GM12878 (cell line): ENCODE measurements around the gene ITGB2. TPM values are rescaled to one million over a fixed set of nuclear protein-coding genes. Genes with fewer than 3 reads are reported as not detected.

Source experiments
- ATAC-seq: fragments of 200-7000 bp; cut with Tn5 transposase; 3 replicates; pipeline ENCODE4 v1.9.1; 2020; ENCODE audit warnings: mild to moderate bottlenecking, moderate library complexity
- BruUV-seq: library from RNA; stranded (reverse); fragments of 400-500 nt; replicated peaks from 2 replicates; lab custom pipeline; 2021; lab: Mats Ljungman, UMichigan
- CTCF ChIA-PET: fragments of 300-600 bp; sonication (Branson Sonifier 250); formaldehyde crosslinking; extraction: SDS; loops from one replicate; lab custom pipeline; 2021; ENCODE audit warnings: inconsistent platforms; lab: Yijun Ruan, JAX
- POLR2A ChIA-PET: fragments of 350-600 bp; formaldehyde crosslinking; extraction: SDS; loops from one replicate; lab custom pipeline; 2021; ENCODE audit warnings: inconsistent platforms; lab: Charles Lee
- RAD21 ChIA-PET: fragments of 300-600 bp; sonication (Branson Sonifier 250); formaldehyde crosslinking; loops from one replicate; lab custom pipeline; 2023; ENCODE audit warnings: antibody characterized with exemption; ENCODE audit not compliant: unreplicated experiment; lab: Charles Lee
- SMC1A ChIA-PET: fragments of 300-600 bp; sonication (Branson Sonifier 250); formaldehyde crosslinking; loops from one replicate; lab custom pipeline; 2023; ENCODE audit not compliant: unreplicated experiment, uncharacterized antibody; lab: Charles Lee
- DNase-seq: peaks from one replicate; pipeline ENCODE4 v3.0.0-alpha.2; 2011; ENCODE audit warnings: low read depth, low spot score
- FAIRE-seq: peaks from 3 replicates; lab custom pipeline; 2011; peaks lifted over from hg19 to GRCh38; lab: Jason Lieb, UNC
- H2AFZ ChIP-seq: 2 replicates; pipeline ENCODE4 v1.6.0; 2011; ENCODE audit warnings: low read depth, low read length, control low read depth; ENCODE audit not compliant: control insufficient read depth
- H3K27ac ChIP-seq: 2 replicates; pipeline ENCODE4 v1.5.1; 2011; ENCODE audit warnings: control low read depth; ENCODE audit not compliant: control insufficient read depth, insufficient read depth
- H3K27me3 ChIP-seq, 2 experiments: replicated peaks in 1 of 2; 2 replicates each; pipeline versions ENCODE4 v1.6.0 to v1.6.1; 2011; ENCODE audit warnings: low read length in 1 of 2; ENCODE audit not compliant: control insufficient read depth in 2 of 2, insufficient read depth in 2 of 2
- H3K36me3 ChIP-seq, 2 experiments: 2 replicates each; pipeline ENCODE4 v1.5.1; 2011; ENCODE audit warnings: low read length in 1 of 2; ENCODE audit not compliant: control insufficient read depth in 2 of 2, insufficient read depth in 2 of 2
- H3K4me1 ChIP-seq: 2 replicates; pipeline ENCODE4 v1.6.1; 2011; ENCODE audit warnings: mild to moderate bottlenecking, low read length, moderate library complexity, mixed read lengths; ENCODE audit not compliant: control insufficient read depth, insufficient read depth
- H3K4me2 ChIP-seq: 2 replicates; pipeline ENCODE4 v1.6.0; 2011; ENCODE audit warnings: control low read depth; ENCODE audit not compliant: control insufficient read depth, insufficient read depth
- H3K4me3 ChIP-seq: fragments of 200-600 bp; sonication (generic); 2 replicates; pipeline ENCODE4 v1.5.1; 2016
- H3K79me2 ChIP-seq: 2 replicates; pipeline ENCODE4 v1.6.0; 2011; ENCODE audit warnings: low read length; ENCODE audit not compliant: control insufficient read depth, insufficient read depth
- H3K9ac ChIP-seq: 2 replicates; pipeline ENCODE4 v1.8.0; 2011; ENCODE audit warnings: low read length, control low read depth, mixed read lengths; ENCODE audit not compliant: control insufficient read depth, insufficient read depth
- H3K9me3 ChIP-seq: replicated peaks from 3 replicates; pipeline ENCODE4 v1.5.1; 2011; ENCODE audit warnings: mild to moderate bottlenecking, low read length; ENCODE audit not compliant: control insufficient read depth, insufficient read depth
- H4K20me1 ChIP-seq: 2 replicates; pipeline ENCODE4 v1.6.0; 2011; ENCODE audit not compliant: control insufficient read depth, insufficient read depth
- BACH1 ChIP-seq: fragments of 450-650 bp; IDR thresholded peaks from 2 replicates; pipeline ENCODE4 v1.6.1; 2017; ENCODE audit warnings: mild to moderate bottlenecking, borderline replicate concordance
- DPF2 ChIP-seq: fragments of 450-650 bp; IDR thresholded peaks from 2 replicates; pipeline ENCODE4 v1.6.1; 2017; ENCODE audit warnings: mild to moderate bottlenecking
- GATAD2B ChIP-seq: fragments of 450-650 bp; conservative IDR thresholded peaks from 2 replicates; pipeline ENCODE4 v1.6.1; 2017; ENCODE audit warnings: low read depth, mild to moderate bottlenecking, moderate library complexity
- POLR2AphosphoS2 ChIP-seq: IDR thresholded peaks from 2 replicates; pipeline ENCODE4 v1.6.1; 2011; ENCODE audit warnings: low read depth, mild to moderate bottlenecking, low read length, improper control_type of control experiment, moderate library complexity
- SIX5 ChIP-seq: IDR thresholded peaks from 2 replicates; pipeline ENCODE4 v1.6.1; 2011; ENCODE audit warnings: mild to moderate bottlenecking, low read depth, low read length, moderate library complexity; ENCODE audit not compliant: severe bottlenecking
- WGBS: methylation state at CpG from one replicate; pipeline ENCODE4 v1.1.6; 2016; ENCODE audit warnings: low lambda C conversion rate; ENCODE audit not compliant: insufficient replicate concordance, insufficient coverage; ENCODE audit errors: missing lambda C conversion rate; 5-methylcytosine and 5-hydroxymethylcytosine counted together
- in situ Hi-C: fragments of 300-500 bp; cut with MboI; formaldehyde crosslinking; loops from 9 replicates; pipeline ENCODE4 v1.14.3; 2018; ENCODE audit warnings: mixed read lengths
- intact Hi-C: fragments of 100-400 bp; cut with micrococcal nuclease; formaldehyde crosslinking; loops from one replicate; pipeline ENCODE4 v1.14.2; 2022; ENCODE audit not compliant: unreplicated experiment
- polyA plus RNA-seq, 11 experiments: library from polyadenylated mRNA; depleted of rRNA in 4 of 11; unstranded in 6 of 11; stranded (reverse) in 5 of 11; fragments of >200 nt; fragmentation: Nextera tagmentation in 4 of 11; fragmentation: Illumina TruSeq in 1 of 11; extraction: Ambion mirVana in 4 of 11; extraction: Trizol in 1 of 11; gene quantifications; 1 replicate in 1 of 11; 2 replicates in 10 of 11; pipeline versions ENCODE4 v1.2.1 to v1.2.3, GENCODE V29; 2011 to 2016; ENCODE audit warnings: inconsistent platforms in 2 of 11, missing spikeins in 2 of 11, low read depth in 1 of 11
- total RNA-seq, 4 experiments: library from RNA; depleted of rRNA in 3 of 4; stranded (reverse); fragments of >200 nt in 3 of 4; fragmentation: Illumina TruSeq in 1 of 4; extraction: Trizol in 1 of 4; gene quantifications; 2 replicates each; pipeline versions ENCODE4 v1.2.1 to v1.2.3, GENCODE V29; 2013 to 2021
- TF ChIP-seq, protein P1 (sequence below): fragments of 450-650 bp; IDR thresholded peaks from 2 replicates; pipeline ENCODE4 v1.6.1; 2018; ENCODE audit warnings: borderline replicate concordance, mild to moderate bottlenecking; ENCODE audit not compliant: partially characterized antibody

ITGB2 gene
- total and polyA plus RNA-seq, 10 of the 15 experiments (the other 5 are each of a cell fraction or from before 2014, with no cell fraction given): 8.0 to 172 (median 58.9) TPM

DNA sequence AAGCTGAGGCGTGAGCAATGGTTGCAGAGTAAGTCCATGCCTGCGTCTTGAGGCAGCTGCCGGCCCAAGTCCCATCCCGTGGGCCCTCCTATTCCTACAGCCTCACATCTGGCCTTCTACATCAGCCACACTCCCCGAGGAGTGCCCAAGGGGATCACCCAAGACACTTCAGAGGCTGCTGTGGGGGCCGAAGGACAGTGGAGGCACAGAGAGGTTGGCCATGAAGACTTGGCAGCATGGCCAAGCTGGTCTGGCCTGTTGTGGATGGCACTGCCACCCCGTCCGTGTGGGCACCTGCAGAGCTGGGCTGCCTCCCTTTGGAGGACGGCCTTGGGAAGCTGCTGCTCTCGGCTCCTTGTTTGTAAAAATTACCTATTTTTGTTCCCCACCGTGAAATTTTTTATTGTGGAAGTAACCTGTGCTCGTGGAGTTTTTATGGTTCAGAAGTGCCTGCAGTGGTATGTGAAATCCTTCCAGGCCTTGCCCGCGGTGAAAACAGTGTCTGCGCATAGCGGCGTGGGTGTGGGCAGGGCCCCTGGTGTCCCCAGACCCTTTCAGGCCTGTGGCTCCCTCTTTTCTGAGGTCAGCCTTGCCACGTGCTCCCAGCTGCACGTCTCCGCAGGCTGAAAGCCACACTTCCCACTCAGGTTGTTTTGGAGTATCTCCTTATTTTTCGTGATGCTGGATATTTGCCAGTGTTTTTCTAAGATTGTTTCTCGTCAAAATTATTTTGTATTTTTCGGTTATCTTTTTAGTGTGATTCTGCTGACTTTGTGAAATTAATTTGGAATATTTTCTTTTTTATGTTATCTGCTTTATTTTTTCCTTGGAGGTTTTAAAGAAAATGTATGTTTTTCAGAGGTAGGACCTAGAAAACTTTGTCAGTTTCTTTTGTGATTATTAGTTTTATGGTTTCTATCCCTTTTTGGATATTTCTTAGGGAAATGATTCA, 39.7 kb upstream of the ITGB2 start:
- H3K27ac ChIP-seq: no peak overlapping the region
- no peaks in the 10 kb centered on the region; the same call in 2 of the 3 replicates for H3K9me3 ChIP-seq
- H3K79me2 ChIP-seq: no peaks in the 10 kb centered on the region; the same call in 1 of the 2 replicates
- BruUV-seq: no TSS peak
- RAD21 ChIA-PET: interaction anchor here (1.5 kb wide), 1 partner anchor 168 kb away, joined by 3 read pairs; no protein-coding TSS in a partner anchor
- intact Hi-C loops (no loop called here), in situ Hi-C loops (no loop called here)
- ATAC-seq: no peak
- no peak overlapping the region for H3K4me3 ChIP-seq
- SMC1A ChIA-PET: no interaction called here
- TF ChIP-seq POLR2AphosphoS2 (no peak), GATAD2B (no peak), SIX5 (no peak), BACH1 (no peak), DPF2 (no peak)
- TF ChIP-seq, protein P1, sequence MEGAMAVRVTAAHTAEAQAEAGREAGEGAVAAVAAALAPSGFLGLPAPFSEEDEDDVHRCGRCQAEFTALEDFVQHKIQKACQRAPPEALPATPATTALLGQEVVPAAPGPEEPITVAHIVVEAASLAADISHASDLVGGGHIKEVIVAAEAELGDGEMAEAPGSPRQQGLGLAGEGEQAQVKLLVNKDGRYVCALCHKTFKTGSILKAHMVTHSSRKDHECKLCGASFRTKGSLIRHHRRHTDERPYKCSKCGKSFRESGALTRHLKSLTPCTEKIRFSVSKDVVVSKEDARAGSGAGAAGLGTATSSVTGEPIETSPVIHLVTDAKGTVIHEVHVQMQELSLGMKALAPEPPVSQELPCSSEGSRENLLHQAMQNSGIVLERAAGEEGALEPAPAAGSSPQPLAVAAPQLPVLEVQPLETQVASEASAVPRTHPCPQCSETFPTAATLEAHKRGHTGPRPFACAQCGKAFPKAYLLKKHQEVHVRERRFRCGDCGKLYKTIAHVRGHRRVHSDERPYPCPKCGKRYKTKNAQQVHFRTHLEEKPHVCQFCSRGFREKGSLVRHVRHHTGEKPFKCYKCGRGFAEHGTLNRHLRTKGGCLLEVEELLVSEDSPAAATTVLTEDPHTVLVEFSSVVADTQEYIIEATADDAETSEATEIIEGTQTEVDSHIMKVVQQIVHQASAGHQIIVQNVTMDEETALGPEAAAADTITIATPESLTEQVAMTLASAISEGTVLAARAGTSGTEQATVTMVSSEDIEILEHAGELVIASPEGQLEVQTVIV: no peak
- POLR2A ChIA-PET: no interaction called here
- H2AFZ ChIP-seq: no peak overlapping the region
- no peaks in the 10 kb centered on the region for H3K27me3 ChIP-seq
- FAIRE-seq: no peak
- H4K20me1 ChIP-seq: no peaks in the 10 kb centered on the region; the same call in 1 of the 2 replicates
- H3K9ac ChIP-seq: no peak overlapping the region
- CTCF ChIA-PET: interaction anchor here (3.4 kb wide), 2 partner anchors 169 to 177 kb away, joined by 17 to 37 read pairs; no protein-coding TSS in a partner anchor
- WGBS: 96% methylated on average over 23 of the region's 23 CpGs
- no peak overlapping the region for H3K4me2 ChIP-seq
- peaks cover 4% of the 10 kb centered on the region for H3K4me1 ChIP-seq
- peaks cover 13 to 35% of the 10 kb centered on the region in 2 experiments; a peak in 3 of 4 replicates for H3K36me3 ChIP-seq
- DNase-seq: no peak
